Motor neuron (in vitro differentiated cells): ENCODE measurements around the gene GALNT10. TPM values are rescaled to one million over a fixed set of nuclear protein-coding genes. Genes with fewer than 3 reads are reported as not detected.
A peak's percentile ranks its signal among the peaks of the same experiment; 100 is the strongest.

Experiments used
- ATAC-seq, 8 experiments: fragments of 200-7000 bp; cut with Tn5 transposase; replicated peaks in 6 of 8; 2 replicates each; pipeline ENCODE4 v1.8.0; 2021; ENCODE audit warnings: mild to moderate bottlenecking in 8 of 8, moderate library complexity in 8 of 8
- H3K27ac ChIP-seq, 2 donors: fragments of 250-450 bp; sonication (Bioruptor Pico); 2 replicates each; pipeline ENCODE4 v1.9.0; 2021; ENCODE audit warnings: antibody characterized with exemption in 2 of 2, mild to moderate bottlenecking in 2 of 2, moderate library complexity in 1 of 2
- H3K4me1 ChIP-seq, 2 donors: fragments of 250-450 bp; sonication (Bioruptor Pico); replicated peaks in 1 of 2; 2 replicates each; pipeline ENCODE4 v1.6.1; 2021; ENCODE audit warnings: antibody characterized with exemption in 2 of 2, mild to moderate bottlenecking in 2 of 2, moderate library complexity in 1 of 2
- H3K4me3 ChIP-seq, 5 donors: fragments of 250-450 bp; sonication (Bioruptor Pico); 2 replicates each; pipeline ENCODE4 v1.9.0; 2021; ENCODE audit warnings: antibody characterized with exemption in 5 of 5, mild to moderate bottlenecking in 5 of 5, moderate library complexity in 4 of 5
- WGBS, 10 experiments: fragments of 450-650 bp; shearing (Covaris generic); methylation state at CpG; one replicate each; pipeline ENCODE4 v1.0.0; 2022; 5-methylcytosine and 5-hydroxymethylcytosine counted together
- in situ Hi-C, 9 experiments: fragments of 400-800 bp; cut with MboI; loops; one replicate each; pipeline ENCODE4 v1.15.0; 2021; ENCODE audit warnings: low sequenced_read_pairs in 9 of 9, low pct_unique_long_range_greater_than_20kb in 2 of 9; ENCODE audit not compliant: unreplicated experiment in 9 of 9
- total RNA-seq, 8 experiments: library from RNA; unstranded; fragments of 300-600 nt; gene quantifications; 2 replicates each; pipeline versions ENCODE4 v1.2.3 to v1.2.4, GENCODE V29; 2022

The GALNT10 gene
- total RNA-seq, 8 experiments from 2014 or later = 2.8 to 33.3 (median 7.5) TPM

- WGBS, 10 experiments = 63 to 100% (median 86%) methylated on average over 1 to 3 of the region's 4 CpGs; no CpG with 5 or more reads in 1 of the 10 experiments
- in situ Hi-C loops = no loop called here
- no peak overlapping the region for H3K27ac ChIP-seq
- peak in 1 of 8 experiments; percentile 79 for ATAC-seq
- H3K4me3 ChIP-seq = no peak overlapping the region
- no peaks in the 10 kb centered on the region for H3K4me1 ChIP-seq
These were observed 240.6 kb downstream of the GALNT10 start for GRCh38 chr5:154430961-154431630.

- Histone ChIP-seq H3K4me3 (no peak overlapping the region), H3K4me1 (no peaks in the 10 kb centered on the region), H3K27ac (no peak overlapping the region)
- in situ Hi-C loops = no loop called here
- no peak for ATAC-seq
- 100% methylated on average over 1 to 2 of the region's 3 CpGs; no CpG with 5 or more reads in 5 of the 10 experiments for WGBS, 10 experiments
These were observed 244.7 kb downstream of the GALNT10 start for GRCh38 chr5:154435226-154435625.

GRCh38 chr5:154437281-154437965 is 246.9 kb downstream of the GALNT10 start:
- ATAC-seq = no peak
- Histone ChIP-seq H3K4me1 (no peaks in the 10 kb centered on the region), H3K4me3 (no peak overlapping the region), H3K27ac (no peak overlapping the region)
- in situ Hi-C loops = no loop called here
- WGBS, 10 experiments = 71 to 100% (median 95%) methylated on average over 1 to 3 of the region's 5 CpGs; no CpG with 5 or more reads in 4 of the 10 experiments

GRCh38 chr5:154440540-154440939 is 250.0 kb downstream of the GALNT10 start:
- in situ Hi-C loops = no loop called here
- ATAC-seq = no peak
- Histone ChIP-seq H3K4me3 (no peak overlapping the region), H3K27ac (no peak overlapping the region), H3K4me1 (peaks cover 0 to 3% of the 10 kb centered on the region in 2 donors)
- 81 to 100% (median 88%) methylated on average over 1 to 5 of the region's 5 CpGs; no CpG with 5 or more reads in 4 of the 10 experiments for WGBS, 10 experiments

- in situ Hi-C loops = no loop called here
- Histone ChIP-seq H3K27ac (no peak overlapping the region), H3K4me1 (peaks cover 0 to 9% of the 10 kb centered on the region in 2 donors), H3K4me3 (no peak overlapping the region)
- WGBS, 10 experiments = 50 to 100% (median 88%) methylated on average over 1 of the region's 1 CpG; no CpG with 5 or more reads in 4 of the 10 experiments
- ATAC-seq = no peak
These were observed 252.3 kb downstream of the GALNT10 start for GRCh38 chr5:154442801-154443200.

GRCh38 chr5:154444556-154445421 is 254.3 kb downstream of the GALNT10 start:
- ATAC-seq = peak in 4 of 8 experiments; percentile 2 to 3 (median 3)

GRCh38 chr5:154445422-154446194 is 255.1 kb downstream of the GALNT10 start, which contains the start of gene SAP30L:
TSS of gene SAP30L (plus strand) at chr5:154445997. CDS start at chr5:154446605, 608 bp downstream.
- Histone ChIP-seq H3K27ac (peak within 1 kb of the TSS in 1 of 2 donors; percentile 47), H3K4me1 (peaks cover 0 to 9% of the 10 kb centered on the region in 2 donors), H3K4me3 (peak within 1 kb of the TSS; percentile 71 to 93 (median 84))
- 0 to 3% (median 0%) methylated on average over 2 to 13 of the region's 70 CpGs; no CpG with 5 or more reads in 1 of the 10 experiments for WGBS, 10 experiments
- ATAC-seq = peak; percentile 78 to 94 (median 92)
- in situ Hi-C loops = no loop called here

More at GRCh38 chr5:154444556-154445421, 254.3 kb downstream of the GALNT10 start:
- WGBS, 10 experiments = 0 to 27% (median 13%) methylated on average over 5 to 13 of the region's 30 CpGs; no CpG with 5 or more reads in 3 of the 10 experiments
- Histone ChIP-seq H3K27ac (no peak overlapping the region), H3K4me1 (peaks cover 0 to 9% of the 10 kb centered on the region in 2 donors), H3K4me3 (peak overlapping the region; percentile 71 to 93 (median 84))
- in situ Hi-C loops = no loop called here

GRCh38 chr5:154446195-154447088 is 255.9 kb downstream of the GALNT10 start:
- in situ Hi-C loops = no loop called here
- Histone ChIP-seq H3K4me1 (peaks cover 0 to 9% of the 10 kb centered on the region in 2 donors), H3K27ac (peak overlapping the region in 1 of 2 donors; percentile 47), H3K4me3 (peak overlapping the region; percentile 71 to 93 (median 84))
- WGBS, 10 experiments = 0% methylated on average over 1 of the region's 87 CpGs; no CpG with 5 or more reads in 7 of the 10 experiments
- peak; percentile 25 to 44 (median 36) for ATAC-seq

GRCh38 chr5:154447089-154447725 is 256.7 kb downstream of the GALNT10 start:
- H3K4me3 ChIP-seq = peak overlapping the region; percentile 71 to 93 (median 84)
- H3K27ac ChIP-seq = no peak overlapping the region
- ATAC-seq = peak in 2 of 8 experiments; percentile 0
- 0 to 8% (median 2%) methylated on average over 1 to 8 of the region's 10 CpGs; no CpG with 5 or more reads in 1 of the 10 experiments for WGBS, 10 experiments
- in situ Hi-C loops = no loop called here
- peaks cover 0 to 9% of the 10 kb centered on the region in 2 donors for H3K4me1 ChIP-seq

- no peak for ATAC-seq
- no peak overlapping the region for H3K27ac ChIP-seq
- 50 to 100% (median 80%) methylated on average over 1 to 2 of the region's 2 CpGs; no CpG with 5 or more reads in 1 of the 10 experiments for WGBS, 10 experiments
- no peak overlapping the region for H3K4me3 ChIP-seq
- H3K4me1 ChIP-seq = peaks cover 0 to 7% of the 10 kb centered on the region in 2 donors
- in situ Hi-C loops = loop anchor here in 3 of 9 experiments (25.0 kb wide), 1 partner anchor 163 kb away; no protein-coding TSS in a partner anchor
These were observed 259.3 kb downstream of the GALNT10 start for GRCh38 chr5:154449786-154450185.

GRCh38 chr5:154451957-154452356 is 261.4 kb downstream of the GALNT10 start:
- Histone ChIP-seq H3K4me3 (no peak overlapping the region), H3K4me1 (peaks cover 0 to 7% of the 10 kb centered on the region in 2 donors), H3K27ac (no peak overlapping the region)
- in situ Hi-C loops = loop anchor here in 3 of 9 experiments (25.0 kb wide), 1 partner anchor 160 kb away; no protein-coding TSS in a partner anchor
- ATAC-seq = peak in 3 of 8 experiments; percentile 44 to 70 (median 66)
- 21 to 95% (median 80%) methylated on average over 3 to 8 of the region's 8 CpGs for WGBS, 10 experiments
